Fibroblast of gingiva (primary cell): Measurements from ENCODE around the gene ME2.
"Not testable (repeated sequence)": the region's sequence is repeated elsewhere in the genome, so short reads cannot be mapped to it uniquely, and the experiment has no call there.

ENCODE experiments used
- DNase-seq: peaks from one replicate; pipeline ENCODE4 v3.0.0-alpha.2; 2011; ENCODE audit warnings: low read depth

Gene ME2

DNA sequence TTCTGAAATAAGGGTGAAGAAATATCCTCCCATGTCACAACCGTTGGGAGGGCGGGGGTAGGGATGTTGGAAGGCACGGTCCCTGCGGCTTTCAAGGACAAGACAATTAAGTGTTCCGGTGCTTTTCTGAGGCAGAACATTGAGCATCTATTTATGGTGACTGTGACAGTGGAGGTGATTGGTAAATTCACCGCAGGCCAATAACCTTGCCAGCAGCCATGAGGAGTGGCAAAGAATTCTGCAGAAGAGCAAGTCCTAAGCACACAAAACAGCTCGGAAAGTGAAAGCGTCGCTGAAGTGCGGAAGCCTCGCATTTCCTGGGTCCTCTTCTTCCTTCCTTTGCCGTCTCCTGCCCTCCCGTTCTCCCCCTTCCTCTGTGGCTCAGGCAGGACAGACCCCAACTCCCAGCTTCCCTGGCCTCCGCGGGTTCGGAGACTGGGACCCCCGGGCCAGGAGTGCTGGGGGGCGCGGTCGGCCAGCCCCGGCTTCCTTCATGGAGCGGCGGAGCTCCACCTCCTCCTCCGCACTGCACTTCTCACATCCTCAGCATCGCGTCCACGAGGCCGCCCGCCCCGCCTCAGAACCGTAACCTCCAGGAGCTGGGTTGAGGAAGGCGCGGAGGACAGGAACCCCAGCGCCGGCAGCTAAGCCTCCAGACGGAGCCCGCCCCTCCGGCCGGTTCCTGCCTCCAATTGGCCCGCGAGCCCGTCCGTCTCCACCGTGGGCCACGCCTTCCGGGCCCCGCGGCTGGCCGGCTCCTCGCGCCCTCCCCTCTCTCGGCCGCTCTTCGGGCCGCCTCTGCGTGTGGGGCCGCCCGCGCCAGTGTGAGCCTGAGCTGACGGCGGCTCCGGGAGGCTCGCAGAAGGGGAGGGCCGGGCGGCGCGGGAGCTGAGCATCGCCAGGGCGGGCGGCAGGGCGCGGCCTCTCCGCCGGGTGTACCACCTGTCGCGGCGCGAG, at the start of gene ME2:
Gene ME2, plus strand, starts transcription at position 774 of the 957 bp plus-strand sequence. CDS start 16,703 bp downstream, outside the sequence.
- peak; percentile 90 for DNase-seq

DNA sequence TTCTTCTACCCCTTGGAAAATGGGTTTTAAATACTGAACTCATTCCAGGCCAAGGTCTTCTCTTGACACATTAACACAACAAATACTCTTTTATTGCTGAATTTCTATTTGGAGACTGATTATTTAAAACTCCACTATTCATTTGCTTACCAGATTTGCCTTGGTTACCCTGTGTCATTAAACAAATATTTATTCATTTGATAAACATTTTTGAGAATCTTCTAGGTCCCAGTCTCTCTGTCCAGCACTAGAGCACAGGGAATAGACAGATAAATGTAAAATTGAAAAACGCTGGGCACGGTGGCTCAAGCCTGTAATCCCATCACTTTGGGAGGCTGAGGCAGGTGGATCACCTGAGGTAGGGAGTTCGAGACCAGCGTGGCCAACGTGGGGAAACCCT, 49.3 kb upstream of the ME2 start:
- DNase-seq = no peak

DNA sequence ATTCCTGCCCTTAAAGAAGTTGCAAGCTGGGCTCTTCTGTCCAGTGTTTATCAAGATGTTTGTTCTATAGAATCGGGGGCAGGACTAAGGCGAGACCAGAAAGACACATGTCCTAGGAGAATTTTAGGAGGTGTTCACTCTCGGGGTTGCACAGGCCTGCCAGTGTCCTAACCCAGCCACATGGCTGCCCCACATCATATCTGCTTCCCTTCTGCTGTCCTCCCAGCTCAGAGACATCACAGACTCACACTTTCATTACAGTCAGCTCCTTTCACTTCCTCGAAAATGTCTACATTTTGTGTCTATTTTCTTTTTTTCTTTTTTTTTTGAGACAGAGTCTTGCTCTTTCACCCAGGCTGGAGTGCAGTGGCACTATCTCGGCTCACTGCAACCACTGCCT, 48.4 kb upstream of the ME2 start:
- DNase-seq = no peak

DNA sequence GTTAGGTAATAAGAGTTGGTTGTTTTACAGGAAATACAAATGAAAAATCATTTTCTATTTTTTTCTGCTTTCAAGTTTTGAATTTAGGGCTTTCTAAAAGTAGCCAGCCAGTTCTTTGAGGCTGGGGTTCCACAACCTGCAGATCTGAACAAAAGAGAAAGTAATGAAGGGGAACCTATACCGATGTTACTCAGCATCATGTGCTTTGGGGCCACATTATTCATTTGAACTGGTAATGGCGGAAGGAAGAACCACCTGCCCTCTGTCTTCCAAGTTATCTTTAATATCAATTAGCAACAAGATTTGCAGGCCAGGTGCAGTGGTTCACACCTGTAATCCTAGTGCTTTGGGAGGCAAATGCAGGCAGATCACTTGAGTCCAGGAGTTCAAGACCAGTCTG, 46.2 kb upstream of the ME2 start:
- no peak for DNase-seq

DNA sequence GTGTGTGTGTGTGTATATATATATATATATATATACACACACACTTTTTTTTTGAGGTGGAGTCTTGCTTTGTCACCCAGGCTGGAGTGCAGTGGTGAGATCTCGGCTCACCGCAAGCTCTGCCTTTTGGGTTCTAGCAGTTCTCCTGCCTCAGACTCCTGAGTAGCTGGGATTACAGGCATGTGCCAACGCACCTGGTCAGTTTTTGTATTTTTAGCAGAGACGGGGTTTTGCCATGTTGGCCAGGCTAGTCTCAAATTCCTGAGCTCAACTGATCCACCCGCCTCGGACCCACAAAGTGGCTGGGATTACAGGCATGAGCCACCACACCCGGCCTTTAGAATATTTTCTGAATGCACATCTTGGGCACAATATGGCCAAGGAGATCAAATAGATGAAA, 45.4 kb upstream of the ME2 start:
- not testable (repeated sequence) for DNase-seq

DNA sequence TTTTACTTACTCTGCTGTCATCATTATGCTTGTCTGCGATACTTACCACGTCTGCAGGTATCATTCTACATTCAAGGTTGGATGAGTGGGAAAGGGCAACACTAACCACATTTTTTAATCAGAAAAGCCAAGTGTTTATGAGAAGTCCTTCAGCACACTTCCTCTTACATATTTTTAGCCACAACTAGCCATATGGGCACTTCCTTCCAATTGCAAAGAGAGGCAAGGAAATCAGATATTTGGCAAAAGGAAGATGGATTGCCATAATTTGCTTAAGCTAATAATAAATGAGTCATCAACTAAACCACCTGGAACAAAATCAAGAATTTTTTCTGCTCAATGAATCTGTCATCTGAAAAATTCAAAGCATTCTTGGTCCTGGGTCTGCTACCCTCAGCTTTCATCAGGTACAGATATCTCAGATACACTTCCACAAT, 42.4 kb upstream of the ME2 start:
- peak; percentile 76 for DNase-seq

DNA sequence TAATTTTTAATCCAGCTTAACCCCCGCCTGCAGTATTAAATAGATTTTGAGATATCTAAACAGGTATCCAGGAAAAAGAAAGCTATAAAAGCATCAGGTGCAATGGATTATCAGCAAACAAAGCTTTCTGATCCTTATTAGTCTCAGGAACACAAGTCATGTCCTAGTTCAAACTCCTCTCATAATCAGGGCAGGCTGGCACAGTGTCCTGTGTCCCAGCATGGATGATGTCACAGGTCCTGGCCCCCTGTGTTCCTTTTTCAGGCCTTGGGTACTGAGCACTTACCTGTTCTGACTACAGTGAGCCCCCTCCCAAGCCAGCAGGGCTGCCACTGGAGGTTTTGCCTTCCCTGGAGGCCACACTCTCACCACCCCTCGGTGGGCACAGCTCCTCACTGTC, 39.6 kb upstream of the ME2 start:
- no peak for DNase-seq

DNA sequence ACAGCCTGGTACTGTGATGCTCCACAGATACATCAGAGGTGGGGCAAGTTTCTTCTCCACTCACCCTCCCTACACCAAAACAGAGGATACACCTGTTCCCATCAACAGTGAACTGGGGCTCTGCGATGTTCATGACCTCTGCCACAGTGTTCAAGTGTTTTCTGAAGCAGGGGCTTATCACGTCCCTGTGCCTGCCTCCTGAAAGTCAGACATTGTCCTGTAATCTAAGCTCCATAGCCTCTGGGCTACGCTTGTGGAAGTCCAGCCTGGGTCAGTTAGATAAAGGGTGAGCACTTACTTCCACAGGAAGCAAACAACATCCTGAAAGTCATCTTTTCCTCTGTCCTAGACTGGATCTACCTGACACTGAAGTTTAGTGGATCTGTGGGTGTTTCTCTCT, 38.9 kb upstream of the ME2 start:
- DNase-seq = no peak

DNA sequence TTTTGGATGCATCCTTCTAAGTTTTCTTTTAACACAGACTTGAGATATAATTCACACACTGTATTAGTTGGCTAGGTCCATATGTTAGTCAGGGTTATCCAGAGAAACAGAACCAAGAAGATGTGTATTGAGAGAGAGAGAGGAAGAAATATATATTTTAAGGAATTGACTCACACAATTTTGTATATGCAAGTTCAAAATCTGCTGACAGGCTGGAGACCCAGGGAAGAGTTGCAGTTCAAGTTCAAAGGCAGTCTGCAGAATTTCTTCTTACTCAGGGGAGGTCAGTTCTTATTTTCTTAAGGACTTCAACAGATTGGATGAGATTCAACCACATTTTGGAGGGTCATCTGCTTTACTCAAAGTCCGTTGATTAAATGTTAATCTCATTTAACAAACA, 36.1 kb upstream of the ME2 start:
- DNase-seq = no peak

DNA sequence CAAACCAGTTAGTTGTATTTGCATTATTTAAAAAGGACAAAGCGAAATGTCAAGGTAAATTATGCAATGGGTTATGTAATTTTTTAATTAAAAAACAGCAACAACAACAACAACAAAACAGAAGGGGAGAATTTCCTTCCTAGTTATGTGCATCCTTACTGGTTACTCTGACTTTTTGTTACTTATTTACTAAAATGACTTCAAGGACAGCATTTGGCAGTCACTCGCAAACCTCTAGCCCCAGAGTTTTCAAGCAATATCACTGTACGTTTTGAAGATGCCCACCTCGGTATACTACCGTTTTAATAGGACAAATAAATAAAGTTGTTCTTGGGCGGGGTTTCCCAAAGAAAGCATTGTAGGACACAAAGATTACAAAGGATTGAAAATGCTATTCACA, 34.4 kb upstream of the ME2 start:
- DNase-seq = no peak

DNA sequence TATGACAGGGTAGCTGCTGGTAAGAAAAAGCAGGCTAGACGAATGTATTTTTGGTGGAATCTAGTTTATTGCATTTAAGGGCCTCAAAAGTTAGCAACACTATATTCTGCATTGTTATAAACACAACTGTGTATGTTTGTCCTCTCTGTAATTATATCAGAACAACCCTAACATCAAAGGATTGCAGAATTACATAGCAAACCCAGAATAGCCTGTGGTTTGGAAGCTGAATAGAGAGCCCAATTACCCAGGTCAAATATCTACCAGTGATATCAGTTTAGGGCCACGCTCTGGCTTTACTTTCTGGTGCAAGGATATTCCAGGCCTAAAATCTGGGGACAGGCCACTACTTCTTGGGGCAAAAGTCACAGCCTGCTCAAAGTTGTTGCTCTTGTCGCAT, 34.0 kb upstream of the ME2 start:
- no peak for DNase-seq

DNA sequence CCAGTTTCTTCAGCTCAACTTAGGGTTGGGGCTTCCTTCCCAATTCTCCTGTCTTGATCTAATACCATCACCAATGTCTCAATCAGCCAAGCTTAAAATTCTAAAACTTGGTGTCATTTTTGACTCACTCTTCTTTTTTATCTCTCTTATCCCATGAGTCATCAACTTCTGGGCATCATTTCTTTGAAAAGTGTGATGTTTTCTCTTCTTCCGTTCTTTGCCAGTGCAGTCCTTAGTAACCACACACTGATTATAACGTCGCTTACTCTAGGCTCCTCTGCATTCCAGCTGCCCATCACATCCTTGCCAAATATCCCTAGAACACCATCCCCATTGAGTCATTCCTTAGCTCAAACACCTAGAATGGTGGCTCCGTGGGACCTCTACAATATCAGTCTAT, 31.7 kb upstream of the ME2 start:
- no peak for DNase-seq

DNA sequence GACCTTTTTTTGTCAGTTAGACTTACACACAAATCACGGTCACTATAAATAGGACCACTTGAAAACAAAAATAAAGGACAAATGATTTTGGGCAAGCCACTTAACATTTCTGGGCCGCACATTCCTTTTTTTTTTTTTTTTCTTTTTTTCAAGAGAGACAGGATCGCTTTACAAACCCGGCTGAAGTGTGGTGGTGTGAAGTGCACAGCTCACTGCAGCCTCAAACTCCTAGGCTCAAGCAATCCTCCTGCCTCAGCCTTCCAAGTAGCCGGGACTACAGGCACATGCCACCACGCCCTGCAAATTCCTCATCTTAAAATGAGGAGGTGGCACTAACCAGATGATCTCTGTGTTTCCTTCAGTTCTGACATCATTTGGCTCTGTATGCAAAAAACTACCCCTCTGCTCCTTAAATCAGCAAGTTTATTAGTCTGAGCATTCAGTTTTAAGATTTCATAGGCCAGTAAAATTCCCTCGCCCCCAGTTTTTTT, 30.8 kb upstream of the ME2 start:
- DNase-seq = no peak

DNA sequence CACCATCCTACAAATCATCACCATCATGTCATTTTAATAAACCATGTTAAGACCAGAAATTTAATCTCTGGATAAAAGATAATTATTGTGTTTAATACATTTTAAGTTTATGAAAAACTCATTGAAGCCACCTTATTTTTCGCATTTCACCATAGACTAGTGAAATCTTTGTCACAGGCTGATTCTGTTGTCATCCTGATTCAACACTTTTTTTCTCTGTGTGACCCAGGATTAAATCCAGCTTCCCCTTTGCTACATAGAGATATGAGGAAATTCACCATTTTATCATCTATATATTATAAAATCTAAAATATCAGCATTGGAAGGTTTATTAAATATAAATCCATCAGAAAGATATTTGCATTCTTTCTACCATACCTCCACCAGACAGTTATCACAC, 29.9 kb upstream of the ME2 start:
- no peak for DNase-seq

DNA sequence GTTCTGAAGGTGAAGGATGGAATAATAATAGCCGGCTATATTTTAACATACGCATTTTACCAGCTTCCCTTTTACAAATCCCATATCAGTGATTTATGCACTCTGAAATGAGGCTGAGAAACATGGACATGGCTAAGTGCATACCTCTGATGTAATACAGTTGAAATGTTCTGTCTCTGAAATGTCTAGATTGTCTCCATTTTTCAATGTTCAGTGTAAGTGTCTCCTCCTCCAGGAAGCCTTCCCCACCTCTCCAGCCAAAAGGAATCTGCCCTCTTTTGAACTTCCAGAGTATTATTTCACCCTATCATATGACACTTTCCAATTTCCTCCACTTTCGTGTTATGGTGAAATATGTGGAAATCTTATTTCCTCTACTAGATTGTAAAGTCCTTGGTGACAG, 29.5 kb upstream of the ME2 start:
- no peak for DNase-seq

DNA sequence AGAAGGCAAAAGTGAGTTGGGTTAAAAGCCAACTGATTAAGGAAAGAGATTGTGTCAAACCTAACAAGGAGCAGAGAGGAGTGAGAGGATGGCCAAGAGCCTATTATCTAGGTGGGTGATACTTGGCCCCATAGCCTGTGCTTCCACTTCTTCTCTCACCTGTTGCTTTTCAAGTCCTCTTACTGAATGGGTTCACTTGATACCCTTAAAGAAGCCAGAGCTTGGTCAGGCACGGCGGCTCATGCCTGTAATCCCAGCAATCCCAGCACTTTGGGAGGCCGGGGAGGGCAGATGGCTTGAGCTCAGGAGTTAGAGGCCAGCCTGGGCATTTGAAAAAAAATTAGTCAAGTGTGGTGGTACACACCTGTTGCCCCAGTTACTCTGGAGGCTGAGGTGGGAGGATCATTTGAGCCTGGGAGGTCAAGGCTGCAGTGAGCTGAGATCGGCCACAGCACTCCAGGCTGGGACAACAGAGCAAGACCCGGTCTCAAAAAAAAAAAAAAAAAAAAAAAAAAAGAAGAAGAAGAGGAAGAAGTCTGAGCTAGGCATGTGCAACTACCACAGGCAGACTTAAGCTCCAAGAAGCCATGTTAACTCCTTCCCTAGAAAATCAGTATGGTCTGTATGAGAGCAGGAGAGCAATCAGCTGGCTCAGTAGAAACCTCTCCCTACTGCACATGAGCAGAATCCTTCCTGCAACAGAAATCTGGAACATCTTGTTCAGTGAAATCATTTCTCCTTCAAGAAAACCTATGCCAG, 28.4 kb upstream of the ME2 start:
- DNase-seq = no peak

DNA sequence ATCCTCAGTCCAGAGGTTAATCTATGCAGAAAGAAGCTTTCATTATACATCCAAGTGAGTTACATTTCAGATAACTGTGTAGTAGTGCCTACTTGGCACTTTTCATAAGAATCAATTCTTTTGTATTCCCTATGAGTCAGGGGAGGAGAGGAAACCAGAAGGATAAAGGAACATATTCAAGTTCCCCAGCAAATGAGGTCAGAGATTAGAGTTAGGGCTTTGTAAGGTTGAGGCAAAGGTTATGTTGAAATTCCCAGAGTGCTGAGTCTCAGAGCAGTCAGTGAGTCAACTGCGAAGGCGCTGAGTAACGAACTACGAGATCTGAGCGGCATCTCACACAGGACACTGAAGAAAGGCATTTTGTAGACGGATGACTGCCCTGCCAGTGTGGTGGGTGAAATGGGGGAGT, 25.1 kb upstream of the ME2 start:
- peak; percentile 9 for DNase-seq

DNA sequence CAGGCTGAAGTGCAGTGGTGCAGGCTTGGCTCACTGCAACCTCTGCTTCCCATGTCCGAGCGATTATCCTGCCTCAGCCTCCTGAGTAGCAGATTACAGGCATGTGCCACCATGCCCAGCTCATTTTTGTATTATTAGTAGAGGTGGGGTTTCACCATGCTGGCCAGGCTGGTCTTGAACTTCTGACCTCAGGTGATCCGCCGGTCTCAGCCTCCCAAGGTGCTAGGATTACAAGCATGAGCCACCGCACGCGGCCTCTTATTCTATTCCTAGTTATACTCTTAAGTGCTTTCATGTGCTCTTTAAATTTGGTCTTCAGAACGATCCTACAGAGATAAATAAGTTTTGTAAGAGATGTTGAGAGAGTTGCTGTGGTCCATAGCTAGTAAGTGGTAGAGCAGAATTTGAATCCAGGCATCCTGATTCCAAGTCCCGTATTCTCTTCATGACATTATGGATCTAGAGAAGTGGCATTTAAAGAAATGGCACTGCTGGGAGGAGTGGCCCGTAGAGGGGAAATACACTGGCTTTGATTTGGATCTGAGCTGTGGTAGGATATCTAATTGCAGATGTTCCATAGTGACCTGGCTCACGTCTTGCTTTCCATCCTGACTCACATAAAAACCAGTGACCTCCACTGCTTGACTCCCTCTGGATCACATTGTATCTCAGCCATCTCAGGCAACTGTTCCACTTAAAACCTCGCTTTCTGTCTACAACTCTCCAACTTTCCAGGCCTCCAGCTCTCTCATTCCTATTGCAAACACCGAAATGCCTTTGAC, 22.8 kb upstream of the ME2 start:
- peak; percentile 22 for DNase-seq

DNA sequence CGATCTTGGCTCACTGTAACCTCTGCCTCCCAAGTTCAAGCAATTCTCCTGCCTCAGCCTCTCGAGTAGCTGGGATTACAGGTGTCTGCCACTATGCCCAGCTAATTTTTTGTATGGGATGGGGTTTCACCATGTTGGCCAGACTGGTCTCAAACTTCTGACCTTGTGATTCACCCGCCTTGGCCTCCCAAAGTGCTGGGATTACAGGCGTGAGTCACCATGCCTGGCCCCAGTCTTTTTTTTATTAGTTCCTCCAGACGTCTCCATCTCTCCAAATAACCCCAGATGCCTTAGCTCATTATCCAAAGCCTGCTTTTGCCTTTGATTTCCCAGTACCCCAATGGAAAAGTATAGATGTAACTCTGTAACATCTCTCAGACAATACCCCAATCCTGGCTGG, 21.8 kb upstream of the ME2 start:
- not testable (repeated sequence) for DNase-seq

DNA sequence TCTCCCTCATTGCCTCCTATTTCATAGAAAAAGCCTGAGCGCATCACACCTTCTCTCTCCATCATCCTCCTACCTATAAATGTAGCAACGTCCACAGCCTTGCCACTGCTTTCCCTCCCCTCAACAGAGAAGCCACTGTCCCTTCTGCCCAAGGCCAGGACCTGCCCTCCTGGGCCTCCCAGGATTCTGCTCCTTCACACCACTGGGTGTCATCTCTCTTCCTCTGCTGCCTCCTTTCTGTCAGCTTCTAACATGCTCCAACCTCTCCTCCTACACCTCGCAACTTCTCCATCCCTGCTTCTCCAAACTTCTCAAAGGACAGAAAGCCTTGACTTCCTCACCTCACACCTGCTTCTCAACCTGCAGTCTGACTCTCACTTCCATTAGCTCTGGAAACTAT, 21.2 kb upstream of the ME2 start:
- DNase-seq = no peak

DNA sequence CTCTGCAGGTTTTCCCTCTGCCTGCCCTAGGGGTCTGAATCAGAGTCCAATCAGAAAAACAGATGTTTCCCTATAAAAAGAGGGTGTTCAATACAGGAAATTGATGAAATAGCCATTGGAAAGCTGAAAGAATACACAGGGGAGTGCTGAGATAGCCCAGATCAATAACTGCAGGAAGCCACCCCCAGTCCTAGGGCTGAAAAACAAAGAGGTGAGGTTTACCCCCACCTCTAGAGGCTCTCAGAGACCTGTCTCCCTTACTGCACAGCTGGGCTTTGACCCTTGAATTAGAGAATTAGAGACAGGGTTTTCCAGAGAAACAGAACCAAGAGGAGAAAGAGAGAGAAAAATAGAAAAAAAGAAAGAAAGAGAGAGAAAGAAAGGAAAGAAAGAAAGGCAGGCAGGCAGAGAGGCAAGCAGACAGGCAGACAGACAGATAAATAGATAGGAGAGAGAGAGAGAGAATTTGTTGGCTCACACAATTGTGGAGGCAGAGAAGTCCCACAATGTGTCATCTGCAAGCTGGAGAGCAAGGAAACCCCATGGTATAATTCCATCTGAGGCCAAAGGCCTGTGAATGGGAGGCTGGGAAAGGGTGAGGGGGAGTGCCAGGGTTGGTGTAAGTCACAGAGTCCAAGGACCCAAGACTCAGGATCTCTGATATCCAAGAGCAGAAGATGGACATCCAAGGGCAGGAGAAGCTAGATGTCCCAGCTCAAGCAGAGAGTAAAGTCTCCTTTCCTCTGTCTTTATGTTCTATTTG, 18.9 kb upstream of the ME2 start:
- no peak for DNase-seq

DNA sequence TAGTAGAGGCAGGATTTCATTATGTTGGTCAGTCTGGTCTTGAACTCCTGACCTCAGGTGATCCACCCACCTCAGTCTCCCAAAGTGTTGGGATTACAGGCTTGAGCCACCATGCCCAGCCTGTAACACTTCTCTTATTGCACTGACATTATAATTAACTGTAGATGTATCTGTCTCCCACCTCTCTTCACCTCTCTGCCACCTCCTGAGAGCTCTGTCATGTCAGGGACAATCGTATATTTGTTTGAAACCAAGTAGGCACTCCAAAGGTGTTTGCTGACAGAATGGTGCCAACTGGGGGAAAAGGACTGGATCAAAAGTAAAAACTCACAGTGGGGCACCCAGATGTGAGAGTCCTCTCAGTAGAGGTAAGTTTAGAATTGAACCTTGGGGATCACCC, 17.3 kb upstream of the ME2 start:
- DNase-seq = no peak
